Fibroblast of skin of abdomen (primary cell): ENCODE measurements around the gene MRPL3.
"Not testable (repeated sequence)": the region's sequence is repeated elsewhere in the genome, so short reads cannot be mapped to it uniquely, and the experiment has no call there.

Experiments used
- DNase-seq: peaks from one replicate; pipeline ENCODE4 v3.0.0-alpha.2; 2013

Gene MRPL3

DNA sequence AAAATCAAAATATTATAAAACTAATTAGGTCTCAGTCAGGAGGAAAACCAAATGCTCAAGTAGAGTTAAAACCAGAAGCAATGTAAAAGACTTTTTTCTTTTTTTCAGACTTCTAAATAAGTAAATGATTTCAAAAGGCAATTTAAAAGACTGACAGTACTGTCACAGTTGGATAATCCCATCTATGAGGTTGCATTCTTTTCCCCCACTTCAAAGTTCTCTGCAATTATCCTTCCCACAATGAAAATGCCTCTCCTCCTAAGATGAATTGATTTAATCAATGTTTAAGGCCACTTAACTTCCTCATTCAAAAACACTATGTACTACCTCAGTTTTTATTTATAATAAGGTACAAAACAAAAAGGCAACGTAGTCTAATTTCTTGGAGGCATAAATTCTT is 8.1 kb downstream of the MRPL3 start:
- DNase-seq, result no peak

DNA sequence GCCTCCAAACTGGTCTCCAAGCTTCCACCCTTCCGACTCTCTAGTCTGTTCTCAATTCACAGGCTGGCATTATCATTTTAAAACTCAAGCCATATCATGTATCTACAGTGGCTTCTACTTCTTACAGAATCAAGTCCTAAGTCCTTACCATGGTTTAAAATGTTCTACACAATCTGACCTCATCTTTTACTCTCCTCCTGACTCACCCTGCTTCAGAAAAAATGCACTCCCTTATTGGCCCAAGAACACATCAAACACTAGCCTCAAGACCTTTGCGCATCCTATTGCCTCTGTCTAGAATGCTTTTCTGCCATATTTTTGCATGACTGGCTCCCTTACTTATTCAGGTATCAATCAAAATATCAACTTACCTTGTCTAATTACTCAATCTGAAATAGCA is 11.0 kb downstream of the MRPL3 start:
- no peak for DNase-seq

DNA sequence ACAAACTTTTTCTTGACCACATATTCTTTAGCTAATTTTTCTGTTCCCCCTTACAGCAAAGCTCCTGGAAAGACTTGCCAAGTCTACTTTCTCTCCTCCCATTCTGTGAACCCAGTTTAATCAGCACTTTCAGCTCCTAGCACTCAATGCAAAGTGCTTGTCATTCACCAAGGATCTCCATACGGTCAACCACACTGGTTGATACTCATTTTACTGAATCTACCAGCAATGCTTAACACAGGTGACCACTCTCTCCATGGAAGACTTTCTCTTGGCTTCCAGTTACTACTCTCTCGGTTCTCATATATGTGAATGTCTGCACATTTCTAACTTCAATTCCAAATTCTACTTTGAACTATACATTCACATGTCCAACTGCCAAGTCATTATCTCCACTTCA is 11.7 kb downstream of the MRPL3 start:
- DNase-seq, result no peak

DNA sequence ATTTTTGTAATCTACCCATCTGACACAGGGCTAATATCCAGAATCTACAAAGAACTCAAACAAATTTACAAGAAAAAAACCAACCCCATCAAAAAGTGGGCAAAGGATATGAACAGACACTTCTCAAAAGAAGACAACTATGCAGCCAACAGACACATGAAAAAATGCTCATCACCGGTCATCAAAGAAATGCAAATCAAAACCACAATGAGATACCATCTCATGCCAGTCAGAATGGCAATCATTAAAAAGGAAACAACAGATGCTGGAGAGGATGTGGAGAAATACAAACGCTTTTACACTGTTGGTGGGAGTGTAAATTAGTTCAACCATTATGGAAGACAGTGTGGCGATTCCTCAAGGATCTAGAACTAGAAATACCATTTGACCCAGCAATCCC is 16.2 kb downstream of the MRPL3 start:
- not testable (repeated sequence) for DNase-seq

DNA sequence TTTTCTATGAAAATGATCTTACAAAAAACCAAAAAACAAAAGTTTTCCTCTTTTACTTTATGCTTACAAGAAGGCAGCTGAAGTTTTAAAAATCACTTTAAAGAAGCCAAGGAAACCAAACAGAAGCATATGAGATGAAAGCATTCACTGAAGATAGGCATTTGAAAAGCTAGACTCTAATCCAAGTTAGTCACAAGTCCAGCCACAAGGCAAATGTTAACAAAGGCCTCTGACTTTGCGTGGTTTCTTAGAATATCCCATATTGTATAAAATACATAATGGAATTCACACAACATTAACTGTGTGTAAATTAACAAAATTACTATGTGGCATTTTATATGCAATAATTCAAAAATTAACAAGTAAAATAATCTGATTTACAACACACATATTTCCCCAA is 17.7 kb downstream of the MRPL3 start:
- no peak for DNase-seq

DNA sequence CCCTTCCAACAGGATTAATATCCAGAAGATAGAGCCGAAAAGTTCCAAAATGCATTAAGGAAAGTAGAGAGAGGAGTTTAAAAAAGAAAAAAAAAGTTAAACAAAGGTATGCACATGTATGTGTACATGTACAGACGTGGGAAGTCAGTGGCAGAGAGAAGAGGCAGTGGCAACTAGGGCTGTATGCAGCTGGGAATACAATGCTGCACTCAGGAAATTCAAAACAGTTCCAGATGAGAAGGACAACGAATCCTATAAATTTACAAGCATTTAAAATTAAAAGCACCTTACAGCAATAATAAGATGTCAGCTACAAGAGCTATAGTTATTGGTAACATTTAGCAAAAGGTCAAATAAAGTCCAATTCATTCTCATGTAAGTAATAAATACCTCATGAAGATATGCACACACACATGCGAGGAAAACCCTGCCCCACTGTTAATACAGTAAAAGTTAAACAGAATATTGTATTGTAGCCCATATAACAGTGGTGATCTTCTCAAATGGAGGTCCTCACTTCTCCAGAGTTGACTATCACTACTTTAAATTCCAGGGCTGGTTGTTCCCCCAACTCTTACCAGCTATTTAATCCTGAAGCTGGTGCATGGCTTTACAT is 18.2 kb downstream of the MRPL3 start:
- no peak for DNase-seq

DNA sequence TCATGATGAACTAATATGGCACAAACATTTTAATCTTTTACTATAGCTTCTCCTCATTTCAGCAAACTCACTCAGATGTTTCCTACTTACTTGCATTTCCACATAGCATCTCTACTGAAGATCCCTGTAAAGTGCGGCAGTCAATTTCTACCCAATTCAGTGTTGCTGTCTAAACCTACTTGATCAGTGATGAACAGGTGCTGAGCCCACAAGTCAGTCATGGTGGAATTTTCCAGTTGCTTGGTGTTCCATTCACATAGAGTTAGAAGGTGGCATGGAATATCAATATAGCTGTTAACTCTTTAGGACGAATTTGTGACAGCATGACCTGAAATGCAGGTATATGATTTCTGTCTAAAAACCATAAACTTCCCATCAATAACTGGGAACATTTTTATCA is 22.7 kb downstream of the MRPL3 start:
- DNase-seq, result no peak

DNA sequence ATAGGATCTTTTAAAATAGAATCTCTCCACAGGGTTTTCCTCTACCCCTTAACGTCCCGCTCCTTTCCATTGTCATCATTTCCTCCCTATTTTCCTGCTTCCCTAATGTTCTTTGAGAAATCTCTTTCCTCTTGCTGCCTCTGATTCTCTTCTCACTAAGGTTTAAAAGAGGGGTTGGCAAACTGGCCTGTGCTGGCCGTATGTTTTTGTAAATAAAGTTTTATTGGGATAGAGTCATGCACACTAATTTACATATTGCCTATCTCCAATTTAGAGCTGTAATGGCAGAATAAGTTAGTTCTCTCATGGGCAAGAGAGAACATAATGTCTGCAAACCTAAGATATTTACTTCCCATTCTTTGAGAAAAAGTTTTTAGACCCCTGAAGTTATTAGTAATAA is 25.0 kb downstream of the MRPL3 start:
- no peak for DNase-seq

DNA sequence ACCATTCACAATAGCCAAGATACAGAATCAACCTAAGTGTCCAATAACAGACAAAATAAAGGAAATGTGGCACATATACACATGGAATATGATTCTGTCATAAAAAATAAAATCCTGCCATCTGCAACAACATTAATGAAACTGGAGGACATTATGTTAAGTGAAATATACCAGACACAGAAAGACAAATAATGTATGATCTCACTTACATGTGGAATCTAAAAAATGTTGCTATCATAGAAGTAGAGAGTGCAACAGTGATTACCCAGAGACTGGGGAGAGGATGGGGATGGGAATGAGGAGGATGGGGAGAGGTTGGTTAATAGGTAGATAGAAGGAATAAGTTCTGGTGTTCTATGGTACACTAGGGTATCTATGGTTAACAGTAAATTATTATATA is 28.7 kb downstream of the MRPL3 start:
- no peak for DNase-seq

DNA sequence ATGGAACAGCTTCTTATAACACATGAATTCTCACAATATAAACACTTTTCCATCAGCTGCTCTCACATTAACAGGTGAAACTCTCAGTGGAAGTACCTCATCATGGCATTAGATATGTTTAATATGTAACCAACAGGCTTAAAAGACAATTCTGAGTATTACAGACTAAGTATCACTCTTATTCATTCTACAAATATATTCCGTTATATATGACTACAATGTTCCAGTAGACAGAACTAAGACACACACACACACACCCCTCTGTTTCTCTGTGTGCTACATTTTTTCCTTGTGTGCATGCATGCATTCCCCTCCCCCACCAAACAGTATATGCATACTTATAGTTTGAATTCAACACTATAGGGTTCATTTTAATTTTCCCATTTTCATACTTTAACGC is 32.4 kb downstream of the MRPL3 start:
- no peak for DNase-seq

DNA sequence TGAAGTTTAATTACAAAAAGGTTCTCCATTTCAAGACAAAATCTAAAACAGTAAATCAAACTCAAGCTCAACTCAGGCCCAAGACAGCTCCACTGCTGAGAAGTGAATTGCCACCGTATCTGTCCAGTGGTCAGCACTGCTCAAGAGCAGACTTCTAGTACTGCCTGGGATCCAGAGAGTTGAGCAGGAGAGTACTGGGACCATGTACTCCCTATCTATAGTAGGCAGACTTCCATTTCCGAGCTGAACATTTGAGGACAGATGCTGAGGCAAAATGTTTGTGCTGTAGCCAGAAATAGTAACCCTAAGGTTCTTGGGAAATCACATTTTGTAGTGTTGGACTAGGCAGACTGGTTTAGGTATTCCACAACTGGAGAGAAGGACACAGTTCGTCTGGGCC is 44.1 kb downstream of the MRPL3 start:
- no peak for DNase-seq

DNA sequence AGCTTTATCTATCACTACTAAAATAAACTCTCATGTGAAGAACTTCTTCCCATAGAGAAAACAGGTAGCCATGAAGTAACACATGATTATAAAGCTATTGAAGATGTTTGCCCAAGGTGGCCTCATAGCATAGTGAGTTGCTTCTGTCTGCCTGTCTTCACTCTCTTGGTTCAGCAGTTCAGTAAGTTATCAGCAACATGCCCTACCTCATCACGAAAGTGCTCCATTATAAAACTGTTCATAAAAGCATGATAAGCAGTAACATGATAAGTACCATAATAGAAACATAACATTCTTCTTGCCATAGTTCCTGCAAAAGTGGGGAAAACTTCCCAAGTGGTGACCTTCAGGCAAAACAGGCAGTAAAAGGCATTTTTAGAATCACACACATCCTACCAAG is 45.6 kb downstream of the MRPL3 start:
- no peak for DNase-seq

DNA sequence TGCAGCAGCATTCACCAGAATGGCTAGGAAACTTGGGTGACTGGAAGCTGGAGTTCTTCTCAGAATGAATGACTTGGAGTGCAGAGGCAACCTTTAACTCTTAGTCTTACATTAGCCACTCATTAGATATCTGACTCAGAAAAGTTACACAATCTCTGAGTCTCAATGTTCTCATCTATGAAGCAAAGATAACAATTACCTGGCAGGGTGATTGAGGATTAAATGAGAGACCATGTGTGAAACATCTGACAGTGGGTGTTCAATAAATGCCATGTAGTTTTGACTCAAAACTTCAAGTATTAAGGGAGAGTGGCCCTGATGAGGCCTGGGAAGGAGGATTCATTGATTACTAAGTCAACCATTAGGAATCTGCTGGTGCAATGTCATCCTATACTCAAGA is 48.3 kb downstream of the MRPL3 start:
- peak; percentile 35 for DNase-seq

DNA sequence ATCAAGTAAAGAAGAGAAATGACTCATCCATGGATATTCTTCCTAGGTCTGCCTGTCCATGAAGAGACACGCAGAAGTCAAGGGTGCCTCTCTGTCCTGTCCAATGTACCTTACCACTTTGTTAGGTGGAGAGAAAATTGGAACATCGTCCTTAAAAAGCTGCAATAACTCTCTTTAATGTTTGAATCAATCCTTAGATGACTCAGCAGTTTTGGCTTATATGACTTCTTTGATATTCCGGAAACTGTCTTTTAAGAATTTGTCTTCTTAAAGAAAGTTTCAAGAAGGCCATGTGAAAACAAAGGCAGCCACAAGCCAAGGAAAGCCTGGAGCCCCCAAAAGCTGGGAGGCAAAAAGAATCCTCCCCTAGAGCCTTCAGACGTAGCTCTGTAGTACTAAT is 49.2 kb downstream of the MRPL3 start:
- DNase-seq, result no peak

DNA sequence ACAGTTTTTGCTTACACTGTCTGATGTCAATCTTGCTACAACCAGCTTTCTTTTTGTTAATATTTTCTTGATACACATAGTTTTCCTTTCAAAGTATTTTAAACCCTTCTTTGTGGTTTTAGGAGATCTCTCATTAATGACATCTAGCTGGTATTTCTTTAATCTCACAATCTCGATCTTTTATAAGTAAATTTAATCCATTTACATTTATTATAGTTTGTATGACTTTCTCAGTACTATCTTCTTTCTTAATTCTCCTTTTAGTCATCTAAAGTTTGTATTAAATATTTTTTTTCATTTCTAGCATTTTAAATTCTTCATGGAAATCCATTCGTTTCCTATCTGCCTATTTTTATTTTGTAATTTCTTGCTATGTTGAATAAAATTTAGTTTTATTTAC is 55.4 kb downstream of the MRPL3 start:
- no peak for DNase-seq

DNA sequence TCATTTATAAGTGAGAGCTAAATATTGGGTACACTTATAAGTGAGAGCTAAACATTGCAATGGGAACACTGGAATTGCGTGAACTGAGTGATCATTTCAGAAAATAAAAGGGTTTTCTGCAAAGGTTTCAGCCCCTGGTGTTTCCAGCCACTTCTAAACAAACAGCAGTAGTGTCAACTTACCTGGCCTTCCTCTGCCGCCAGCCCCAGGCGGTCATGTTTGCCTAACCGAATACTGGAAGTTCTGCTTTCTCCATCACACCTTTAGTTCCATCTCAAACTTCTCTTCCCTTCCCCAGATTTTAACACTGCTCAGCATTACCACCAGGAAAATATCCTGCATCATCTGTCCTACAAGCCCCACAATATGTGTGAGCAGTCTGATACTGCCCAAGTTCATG is 58.6 kb downstream of the MRPL3 start:
- DNase-seq, result no peak

DNA sequence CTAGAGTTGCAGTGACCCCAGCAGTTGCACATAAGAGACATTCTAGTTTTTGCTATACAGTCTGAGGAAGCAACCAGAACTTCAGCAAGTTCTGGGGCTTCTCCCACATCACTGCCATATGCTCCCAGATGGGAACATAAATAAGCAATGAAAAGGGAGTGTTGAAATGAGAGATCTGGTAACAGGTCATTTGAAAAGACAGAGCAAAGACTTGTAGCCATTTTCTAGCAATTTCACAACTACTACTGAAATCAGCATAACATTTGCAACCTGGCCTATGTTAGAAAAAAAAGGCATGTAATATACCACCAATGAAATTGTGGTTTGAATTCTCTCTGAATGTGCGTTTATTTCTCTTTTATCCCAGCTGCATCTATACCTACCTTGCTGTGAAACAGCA is 63.7 kb downstream of the MRPL3 start:
- no peak for DNase-seq

DNA sequence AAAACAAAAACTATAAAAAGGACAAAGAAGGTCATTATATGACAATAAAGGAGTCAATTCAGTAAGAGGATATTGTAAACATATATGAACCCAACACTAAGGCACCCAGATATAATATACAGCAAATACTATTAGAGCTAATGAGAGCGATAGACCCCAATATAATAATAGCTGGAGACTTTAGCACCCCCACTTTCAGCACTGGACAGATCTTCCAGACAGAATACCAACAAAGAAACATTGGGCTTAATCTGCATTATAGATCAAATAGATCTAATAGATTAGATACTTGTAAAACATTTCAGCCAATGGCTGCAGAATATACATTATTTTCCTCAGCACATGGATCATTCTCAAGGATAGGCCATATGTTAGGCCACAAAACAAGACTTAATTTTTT is 67.8 kb downstream of the MRPL3 start:
- DNase-seq, result no peak

DNA sequence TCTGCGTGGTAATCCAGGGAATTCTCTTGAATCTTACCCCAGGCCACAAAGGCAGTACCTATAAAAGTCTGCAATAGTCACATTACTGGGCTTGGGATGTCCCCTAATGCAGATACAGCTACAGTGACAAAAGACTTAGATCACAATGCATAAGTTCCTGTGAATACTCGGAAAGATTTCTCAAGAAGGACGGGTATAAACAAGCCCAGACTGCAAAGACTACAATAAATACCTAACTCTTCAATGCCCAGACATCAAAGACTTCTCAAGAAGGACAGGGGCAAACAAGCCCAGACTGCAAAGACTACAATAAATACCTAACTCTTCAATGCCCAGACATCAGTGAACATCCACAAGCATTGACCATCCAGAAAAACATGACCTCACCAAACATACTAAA is 70.3 kb downstream of the MRPL3 start:
- DNase-seq, result no peak

DNA sequence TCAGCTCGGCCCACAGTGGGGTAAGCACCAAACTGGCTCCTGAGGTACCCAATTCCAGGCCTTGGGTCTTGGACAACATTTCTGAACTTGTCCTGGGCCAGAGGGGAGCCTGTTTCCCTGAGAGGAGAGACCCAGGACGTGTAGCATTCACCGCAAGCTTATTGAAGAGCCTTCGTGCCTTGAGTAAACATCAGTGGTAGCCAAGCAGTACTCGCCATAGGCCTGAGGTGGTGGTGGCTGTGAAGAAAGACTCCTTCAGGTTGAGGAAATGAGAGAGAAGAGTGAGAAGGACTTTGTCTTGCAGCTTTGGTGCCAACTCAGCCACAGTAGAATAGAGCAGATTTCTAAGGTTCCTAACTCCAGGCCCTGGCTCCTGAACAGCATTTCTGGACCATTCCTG is 71.0 kb downstream of the MRPL3 start:
- DNase-seq, result no peak

DNA sequence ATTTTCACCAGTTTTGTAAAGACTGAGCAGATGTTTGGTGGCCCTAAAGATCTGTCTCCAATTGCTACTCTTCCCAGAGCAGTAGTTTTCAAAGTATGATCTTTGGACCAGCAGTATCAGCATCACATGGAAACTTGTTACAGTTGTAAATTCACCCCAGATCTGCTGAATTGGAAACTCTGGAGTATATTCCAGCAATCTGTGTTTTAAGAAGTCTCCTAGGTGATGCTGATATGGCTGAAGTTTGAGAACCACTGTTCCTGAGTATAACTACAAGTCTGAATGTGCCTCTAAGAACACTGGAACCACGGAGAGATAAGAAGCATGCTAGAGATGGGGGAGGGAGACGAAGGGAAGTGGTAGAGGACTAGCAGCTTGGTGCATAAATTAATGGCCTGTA is 75.5 kb downstream of the MRPL3 start:
- no peak for DNase-seq

DNA sequence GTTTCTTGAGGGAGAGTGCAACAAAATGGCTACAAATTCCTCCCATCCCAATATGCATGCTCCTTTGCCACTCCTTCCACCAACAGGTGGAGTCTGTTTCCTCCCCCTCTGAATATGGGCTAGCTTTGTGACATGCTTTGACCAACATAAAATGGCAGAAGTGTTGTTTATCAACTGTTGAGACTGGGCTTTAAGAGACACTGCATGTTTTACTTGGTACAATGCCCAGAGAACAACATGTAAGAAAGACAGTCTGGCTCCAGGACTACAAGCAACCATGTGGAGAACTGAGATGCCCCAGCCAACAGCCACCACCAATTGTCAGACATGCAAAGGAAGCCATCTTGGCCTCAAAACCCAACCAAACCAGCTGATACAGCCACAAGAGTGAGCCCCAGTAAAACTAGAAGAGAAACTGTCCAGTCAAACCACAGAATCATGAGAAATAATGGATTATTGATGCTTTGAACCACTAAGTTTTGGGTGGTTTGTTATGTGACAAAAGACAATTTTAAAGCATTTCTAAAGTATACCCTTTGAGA is 80.7 kb downstream of the MRPL3 start:
- DNase-seq, result no peak

DNA sequence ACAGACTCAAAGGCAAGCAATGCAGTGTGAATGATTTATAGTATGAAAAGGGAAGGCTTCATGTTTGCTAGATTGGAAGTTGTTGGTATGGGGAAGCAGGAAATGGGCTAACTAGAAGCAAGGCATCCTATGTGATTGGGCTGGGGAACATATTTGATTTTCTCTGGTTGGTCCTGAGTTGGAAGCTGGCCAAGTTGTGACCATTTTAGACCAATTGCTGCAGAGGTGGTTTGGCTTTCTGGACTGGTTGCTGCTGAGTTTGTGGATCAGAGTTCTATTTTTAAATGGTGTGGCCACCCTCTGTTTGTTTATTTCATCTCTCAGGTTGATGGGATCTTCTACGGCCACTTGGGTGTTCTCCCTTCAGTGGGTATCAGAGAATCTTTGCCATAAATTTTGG is 81.5 kb downstream of the MRPL3 start:
- no peak for DNase-seq

DNA sequence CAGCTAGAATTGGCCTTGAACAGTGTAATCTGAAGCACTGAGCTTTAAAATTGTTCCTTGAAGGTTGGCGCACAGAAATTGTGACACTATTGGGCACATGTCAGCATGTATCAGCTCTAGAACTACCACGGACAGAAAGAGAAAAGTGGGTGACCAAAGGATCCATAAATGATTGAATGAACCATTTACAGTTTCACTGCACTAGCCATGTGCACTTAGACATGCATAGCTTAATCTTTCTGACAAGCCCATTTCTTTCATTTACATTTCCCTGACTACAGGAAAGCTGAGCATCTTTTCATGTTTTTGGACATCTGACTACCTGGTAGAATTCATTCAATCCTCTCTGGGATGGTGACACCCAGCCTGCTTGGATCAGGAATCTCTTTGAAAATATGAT is 85.0 kb downstream of the MRPL3 start:
- no peak for DNase-seq
